Aorta (tissue), 5 donors: ENCODE data around the gene NAPG. TPM values are rescaled to one million over a fixed set of nuclear protein-coding genes. Genes with fewer than 3 reads are reported as not detected.
"Not testable (repeated sequence)": the region's sequence is repeated elsewhere in the genome, so short reads cannot be mapped to it uniquely, and the experiment has no call there.

Experiments used
- ATAC-seq: fragments of 200-7000 bp; cut with Tn5 transposase; one replicate; pipeline ENCODE4 v1.9.1; 2022; ENCODE audit warnings: moderate library complexity; ENCODE audit not compliant: low FRiP score
- DNase-seq, 2 donors: peaks; one replicate each; pipeline ENCODE4 v3.0.0-alpha.2; 2020
- H3K27ac ChIP-seq, 2 donors: one replicate each; pipeline ENCODE4 v1.5.1; 2013; ENCODE audit warnings: low read length in 2 of 2, mild to moderate bottlenecking in 2 of 2, moderate library complexity in 2 of 2, control low read depth in 1 of 2, inconsistent platforms in 1 of 2, low read depth in 1 of 2
- H3K27me3 ChIP-seq, 2 donors: one replicate each; pipeline ENCODE4 v1.6.1; 2013; ENCODE audit warnings: control low read depth in 1 of 2, low read length in 1 of 2, mild to moderate bottlenecking in 1 of 2, moderate library complexity in 1 of 2; ENCODE audit not compliant: insufficient read depth in 2 of 2, control insufficient read depth in 1 of 2
- H3K36me3 ChIP-seq, 2 donors: one replicate each; pipeline ENCODE4 v1.6.1; 2013; ENCODE audit warnings: control low read depth in 1 of 2, low read length in 1 of 2, mild to moderate bottlenecking in 1 of 2; ENCODE audit not compliant: insufficient read depth in 2 of 2, control insufficient read depth in 1 of 2
- H3K4me1 ChIP-seq, 2 donors: one replicate each; pipeline ENCODE4 v1.6.1; 2013; ENCODE audit warnings: low read length in 2 of 2, control low read depth in 1 of 2, mild to moderate bottlenecking in 1 of 2, moderate library complexity in 1 of 2; ENCODE audit not compliant: insufficient read depth in 2 of 2, control insufficient read depth in 1 of 2
- H3K4me3 ChIP-seq, 2 donors: one replicate each; pipeline ENCODE4 v1.5.1; 2013; ENCODE audit warnings: low read length in 2 of 2, control low read depth in 1 of 2, mild to moderate bottlenecking in 1 of 2
- H3K9me3 ChIP-seq: one replicate; pipeline ENCODE4 v1.6.1; 2013; ENCODE audit warnings: mild to moderate bottlenecking, low read length; ENCODE audit not compliant: control insufficient read depth
- WGBS, 2 donors: extraction: QIAGEN DNeasy Blood & Tissue Kit; methylation state at CpG; one replicate each; pipeline ENCODE4 v1.1.7; 2013; 5-methylcytosine and 5-hydroxymethylcytosine counted together
- intact Hi-C, 2 donors: fragments of 100-400 bp; cut with DNase I; formaldehyde crosslinking; loops; one replicate each; pipeline versions ENCODE4 v1.14.2 to v1.15.0; 2022
- polyA plus RNA-seq, 2 donors: library from polyadenylated mRNA; stranded (reverse); fragments of 200-250 nt; gene quantifications; one replicate each; pipeline ENCODE4 v1.2.3, GENCODE V29; 2013
- total RNA-seq, 2 donors: library from RNA; stranded (reverse); fragmentation: NEBNext Ultra II Directional; extraction: Animal tissue kit (Norgen Biotek cat#: 25700); gene quantifications; one replicate each; pipeline ENCODE4 v1.2.1, GENCODE V29; 2021
- donor health status: healthy with polysubstance abuse.
- donor health status: Bipolar disorder and iron deficiency.
- donor health status: DM: no; HTN: no; CAD: no.
- donor health status: DM: no; HTN: no; CAD: no.
- donor health status: DM: yes; HTN: yes; CAD: no.

Gene NAPG
- total and polyA plus RNA-seq, 4 donors, result 16.6 to 49.7 (median 27.2) TPM

DNA sequence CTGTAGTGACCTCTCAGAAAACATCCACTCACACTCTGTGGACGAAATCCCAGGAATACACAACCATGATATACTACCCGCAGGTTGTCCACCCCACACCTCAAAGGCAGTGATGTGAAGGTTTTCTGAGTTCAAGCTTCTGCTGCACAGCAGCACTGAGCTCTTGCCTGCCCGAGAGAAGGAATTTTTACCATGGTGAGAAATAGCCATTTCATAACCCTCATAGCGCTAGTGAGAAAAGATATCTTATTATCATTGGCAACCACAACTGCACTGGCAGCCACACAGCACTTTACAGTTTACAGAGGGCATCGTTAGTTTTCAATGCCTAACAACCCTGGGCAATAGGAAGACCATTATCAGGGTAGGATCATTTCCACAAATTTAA lies 36.9 kb downstream of the NAPG start:
- Histone ChIP-seq H3K4me1 (no peaks in the 10 kb centered on the region), H3K9me3 (no peaks in the 10 kb centered on the region), H3K27ac (no peak overlapping the region), H3K36me3 (no peaks in the 10 kb centered on the region), H3K4me3 (no peak overlapping the region), H3K27me3 (no peaks in the 10 kb centered on the region)
- 7 to 16% methylated on average over 5 of the region's 5 CpGs for WGBS, 2 donors
- DNase-seq, result no peak
- no peak for ATAC-seq
- intact Hi-C loops, result loop anchor here in 1 of 2 donors (10.0 kb wide), 1 partner anchor 592 kb away; no protein-coding TSS in a partner anchor

DNA sequence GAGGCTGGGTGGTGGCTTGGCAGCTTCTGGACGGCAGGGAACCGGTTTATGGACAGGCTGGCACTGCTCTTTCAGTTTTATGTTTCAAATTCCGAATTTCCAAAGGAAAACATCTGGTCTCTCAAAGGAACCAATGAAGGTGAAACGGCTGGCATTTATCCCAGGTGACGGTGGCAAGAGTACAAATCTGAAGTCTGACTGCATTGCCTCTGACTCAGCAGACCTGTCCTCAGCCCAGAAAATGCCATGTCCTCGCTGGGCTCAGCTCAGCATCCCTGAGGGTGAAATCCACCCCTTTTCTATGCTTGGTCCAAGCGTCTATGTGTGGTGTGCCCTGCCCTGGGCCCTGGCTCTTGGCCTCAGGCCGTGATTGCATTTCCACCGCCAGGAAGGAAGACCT lies 38.1 kb downstream of the NAPG start:
- Histone ChIP-seq H3K9me3 (no peaks in the 10 kb centered on the region), H3K27ac (no peak overlapping the region), H3K4me3 (no peak overlapping the region), H3K27me3 (no peaks in the 10 kb centered on the region), H3K36me3 (no peaks in the 10 kb centered on the region), H3K4me1 (no peaks in the 10 kb centered on the region)
- 17 to 19% methylated on average over 9 of the region's 9 CpGs for WGBS, 2 donors
- ATAC-seq (no peak), DNase-seq (peak in 1 of 2 donors; percentile 73)
- intact Hi-C loops, result loop anchor here in 1 of 2 donors (10.0 kb wide), 1 partner anchor 591 kb away; no protein-coding TSS in a partner anchor

DNA sequence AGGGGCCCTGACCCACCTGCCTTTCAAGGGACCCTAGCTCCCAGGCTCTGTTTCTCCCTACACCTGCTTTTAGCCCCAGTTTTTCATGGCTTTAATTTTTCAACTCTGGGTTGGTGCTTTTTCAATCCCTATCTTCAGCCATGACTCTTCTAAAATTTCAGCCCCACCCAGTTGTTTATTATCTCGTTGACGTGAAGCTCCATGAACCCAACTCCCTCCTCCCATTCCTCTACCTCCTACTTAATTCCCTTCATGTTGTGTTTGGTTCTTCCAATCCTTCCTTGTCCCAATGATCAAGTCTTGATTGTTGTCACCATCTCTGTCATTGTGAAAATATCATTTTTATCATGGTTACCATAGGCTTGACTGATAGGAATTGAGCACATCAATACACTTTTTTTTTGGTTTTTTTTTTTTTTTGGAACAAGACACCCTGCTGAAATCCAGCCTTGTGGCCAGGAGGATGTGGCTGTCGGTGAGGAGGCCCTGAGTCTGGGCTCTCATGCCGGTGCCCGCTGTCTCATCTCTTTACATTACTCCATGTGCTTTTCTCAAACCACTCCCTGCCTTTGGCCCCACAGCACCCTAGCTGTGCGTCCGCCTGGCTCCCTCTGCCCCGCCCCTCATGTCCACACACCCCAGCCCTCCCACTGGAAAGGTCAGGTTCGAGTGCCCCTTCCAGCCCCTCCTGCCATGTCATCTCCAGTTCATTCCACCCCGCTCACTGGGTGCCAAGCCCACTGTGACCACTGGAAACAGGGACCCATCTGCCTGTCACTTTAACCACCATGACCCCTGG lies 39.3 kb downstream of the NAPG start:
- intact Hi-C loops, result loop anchor here in 1 of 2 donors (10.0 kb wide), 1 partner anchor 590 kb away; no protein-coding TSS in a partner anchor
- no peak for DNase-seq
- no peaks in the 10 kb centered on the region for H3K27me3 ChIP-seq

DNA sequence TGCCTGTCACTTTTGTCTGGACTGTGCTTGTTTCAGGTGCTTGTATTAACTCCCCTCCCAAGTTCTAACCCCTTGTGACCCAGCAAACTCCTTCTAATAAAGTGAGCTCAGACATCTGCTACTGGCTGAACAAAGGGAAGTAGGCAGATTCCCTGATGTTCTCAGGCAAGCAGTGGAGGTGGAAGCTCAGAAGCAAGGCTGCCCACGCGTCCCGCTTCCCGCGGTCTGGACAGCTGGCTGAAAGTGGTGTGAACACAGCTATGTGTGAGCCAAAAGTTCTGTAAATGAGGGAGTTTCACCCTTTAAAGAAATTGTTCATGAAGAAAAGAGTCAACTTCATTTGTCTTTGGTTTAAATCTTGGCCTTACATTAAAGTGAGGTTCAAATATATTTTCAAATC lies 40.0 kb downstream of the NAPG start:
- no peak overlapping the region for H3K27ac ChIP-seq
- intact Hi-C loops, result loop anchor here in 1 of 2 donors (10.0 kb wide), 1 partner anchor 589 kb away; no protein-coding TSS in a partner anchor
- no peaks in the 10 kb centered on the region for H3K36me3 ChIP-seq
- WGBS, 2 donors, result 84 to 86% methylated on average over 5 of the region's 5 CpGs
- DNase-seq (no peak), ATAC-seq (no peak)
- no peaks in the 10 kb centered on the region for H3K27me3 ChIP-seq
- H3K4me3 ChIP-seq, result no peak overlapping the region
- no peaks in the 10 kb centered on the region for H3K9me3 ChIP-seq
- H3K4me1 ChIP-seq, result no peaks in the 10 kb centered on the region

More for the DNA sequence above, 39.3 kb downstream of the NAPG start:
- WGBS, 2 donors, result 93 to 95% methylated on average over 10 of the region's 10 CpGs
- Histone ChIP-seq H3K9me3 (no peaks in the 10 kb centered on the region), H3K4me1 (no peaks in the 10 kb centered on the region), H3K36me3 (no peaks in the 10 kb centered on the region), H3K4me3 (no peak overlapping the region), H3K27ac (no peak overlapping the region)
- ATAC-seq, result no peak

DNA sequence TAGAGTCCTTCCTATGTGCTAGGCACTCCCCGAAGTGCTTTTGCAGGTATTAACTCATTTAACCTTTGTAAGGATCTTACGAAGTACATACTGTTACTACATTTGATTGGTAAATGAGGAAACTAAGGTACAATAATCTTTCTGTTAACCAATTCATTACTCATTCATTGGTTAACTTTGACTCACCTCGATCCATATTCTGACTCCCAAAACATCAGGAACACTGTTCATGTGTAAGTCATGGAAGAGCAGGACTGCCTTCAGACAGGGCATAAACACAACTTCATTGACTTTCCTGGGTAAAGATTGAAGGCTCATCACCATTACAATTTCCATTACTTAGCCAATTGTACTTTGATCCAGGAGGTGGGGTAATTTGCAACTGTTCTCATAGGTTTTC lies 40.6 kb downstream of the NAPG start:
- DNase-seq, result no peak
- no peaks in the 10 kb centered on the region for H3K4me1 ChIP-seq
- intact Hi-C loops, result loop anchor here in 1 of 2 donors (10.0 kb wide), 1 partner anchor 588 kb away; no protein-coding TSS in a partner anchor
- H3K4me3 ChIP-seq, result no peak overlapping the region
- no peaks in the 10 kb centered on the region for H3K9me3 ChIP-seq
- no peak overlapping the region for H3K27ac ChIP-seq
- no peaks in the 10 kb centered on the region for H3K36me3 ChIP-seq
- no peaks in the 10 kb centered on the region for H3K27me3 ChIP-seq
- ATAC-seq, result no peak
- 94 to 97% methylated on average over 3 of the region's 3 CpGs for WGBS, 2 donors

DNA sequence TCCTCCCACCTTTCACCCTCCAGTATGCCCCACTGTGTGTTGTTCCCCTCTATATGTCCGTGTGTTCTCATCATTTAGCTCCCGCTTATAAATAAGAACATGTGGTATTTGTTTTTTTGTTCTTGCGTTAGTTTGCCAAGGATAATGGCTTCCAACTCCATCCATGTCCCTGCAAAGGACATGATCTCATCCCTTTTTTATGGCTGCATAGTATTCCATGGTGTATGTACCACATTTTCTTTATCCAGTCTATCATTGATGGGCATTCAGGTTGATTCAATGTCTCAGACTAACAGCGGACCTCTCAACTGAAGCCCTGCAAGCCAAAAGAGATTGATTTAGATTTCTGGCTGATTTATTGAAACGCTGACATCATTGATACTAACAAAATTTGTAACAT lies 44.1 kb downstream of the NAPG start:
- not testable (repeated sequence) for H3K27ac ChIP-seq, H3K4me1 ChIP-seq, H3K36me3 ChIP-seq, DNase-seq, H3K27me3 ChIP-seq, ATAC-seq, H3K4me3 ChIP-seq, H3K9me3 ChIP-seq
- intact Hi-C loops, result loop anchor here in 1 of 2 donors (10.0 kb wide), 1 partner anchor 585 kb away; no protein-coding TSS in a partner anchor
- 87 to 97% methylated on average over 5 of the region's 5 CpGs for WGBS, 2 donors

DNA sequence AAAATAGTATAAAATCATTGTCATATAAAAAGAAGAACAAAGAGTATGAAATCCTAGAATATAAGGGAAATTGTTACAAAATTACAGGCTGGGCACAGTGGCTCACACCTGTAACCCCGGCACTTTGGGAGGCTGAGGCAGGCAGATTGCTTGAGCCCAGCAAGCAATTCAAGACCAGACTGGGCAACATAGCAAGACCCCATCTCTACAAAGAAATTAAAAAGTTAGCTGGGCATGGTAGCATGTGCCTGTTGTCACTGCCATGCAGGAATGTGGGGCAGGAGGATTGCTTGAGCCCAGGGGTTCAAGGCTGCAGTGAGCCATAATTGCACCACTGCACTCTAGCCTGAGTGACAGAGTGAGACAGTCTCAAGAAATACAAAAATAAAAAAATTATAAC lies 44.8 kb downstream of the NAPG start:
- H3K9me3 ChIP-seq, result no peaks in the 10 kb centered on the region
- WGBS, 2 donors, result 93 to 100% methylated on average over 1 of the region's 1 CpG
- no peak overlapping the region for H3K4me3 ChIP-seq
- intact Hi-C loops, result no loop called here
- H3K36me3 ChIP-seq, result no peaks in the 10 kb centered on the region
- no peak for ATAC-seq
- H3K4me1 ChIP-seq, result no peaks in the 10 kb centered on the region
- DNase-seq, result no peak
- no peak overlapping the region for H3K27ac ChIP-seq
- no peaks in the 10 kb centered on the region for H3K27me3 ChIP-seq

DNA sequence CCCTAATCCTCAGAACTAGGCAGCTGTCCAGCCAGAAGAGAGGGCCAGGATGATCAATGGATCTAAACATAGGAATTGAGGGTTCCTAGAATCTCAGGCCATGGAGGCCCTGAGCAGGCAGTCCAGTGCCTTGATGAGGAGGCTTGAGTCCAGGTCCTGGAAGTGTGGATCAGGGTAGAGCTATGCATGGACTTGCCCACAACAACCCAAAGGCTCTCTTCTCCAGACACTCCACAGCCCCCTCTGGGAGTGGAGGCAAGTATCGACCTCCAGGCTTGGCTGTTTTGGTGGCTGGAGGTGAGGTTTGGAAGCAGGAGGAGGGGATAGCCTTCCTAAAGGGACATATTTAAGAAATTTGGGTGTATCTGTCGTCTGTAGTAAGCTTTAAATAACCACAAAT lies 45.7 kb downstream of the NAPG start:
- no peaks in the 10 kb centered on the region for H3K36me3 ChIP-seq
- 65 to 70% methylated on average over 2 of the region's 2 CpGs for WGBS, 2 donors
- DNase-seq, result no peak
- no peaks in the 10 kb centered on the region for H3K27me3 ChIP-seq
- H3K4me3 ChIP-seq, result no peak overlapping the region
- ATAC-seq, result no peak
- no peaks in the 10 kb centered on the region for H3K4me1 ChIP-seq
- H3K9me3 ChIP-seq, result no peaks in the 10 kb centered on the region
- intact Hi-C loops, result no loop called here
- no peak overlapping the region for H3K27ac ChIP-seq

DNA sequence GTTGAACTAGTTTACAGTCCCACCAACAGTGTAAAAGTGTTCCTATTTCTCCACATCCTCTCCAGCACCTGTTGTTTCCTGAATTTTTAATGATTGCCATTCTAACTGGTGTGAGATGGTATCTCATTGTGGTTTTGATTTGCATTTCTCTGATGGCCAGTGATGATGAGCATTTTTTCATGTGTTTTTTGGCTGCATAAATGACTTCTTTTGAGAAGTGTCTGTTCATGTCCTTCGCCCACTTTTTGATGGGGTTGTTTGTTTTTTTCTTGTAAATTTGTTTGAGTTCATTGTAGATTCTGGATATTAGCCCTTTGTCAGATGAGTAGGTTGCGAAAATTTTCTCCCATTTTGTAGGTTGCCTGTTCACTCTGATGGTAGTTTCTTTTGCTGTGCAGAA lies 47.4 kb downstream of the NAPG start:
- H3K4me1 ChIP-seq, ATAC-seq, H3K9me3 ChIP-seq, H3K27ac ChIP-seq, DNase-seq, H3K27me3 ChIP-seq, H3K36me3 ChIP-seq, H3K4me3 ChIP-seq, intact Hi-C loops: not testable (repeated sequence)
- 80% methylated on average over 1 of the region's 2 CpGs; no CpG with 5 or more reads in 1 of the 2 donors for WGBS, 2 donors
